Measurements from ENCODE around the gene AHI1. TPM values are rescaled to one million over a fixed set of nuclear protein-coding genes. Genes with fewer than 3 reads are reported as not detected.
"Not testable (repeated sequence)": the region's sequence is repeated elsewhere in the genome, so short reads cannot be mapped to it uniquely, and the experiment has no call there.

Gene AHI1
- total RNA-seq, 1 experiment from 2014 or later: 8.9 TPM

DNA sequence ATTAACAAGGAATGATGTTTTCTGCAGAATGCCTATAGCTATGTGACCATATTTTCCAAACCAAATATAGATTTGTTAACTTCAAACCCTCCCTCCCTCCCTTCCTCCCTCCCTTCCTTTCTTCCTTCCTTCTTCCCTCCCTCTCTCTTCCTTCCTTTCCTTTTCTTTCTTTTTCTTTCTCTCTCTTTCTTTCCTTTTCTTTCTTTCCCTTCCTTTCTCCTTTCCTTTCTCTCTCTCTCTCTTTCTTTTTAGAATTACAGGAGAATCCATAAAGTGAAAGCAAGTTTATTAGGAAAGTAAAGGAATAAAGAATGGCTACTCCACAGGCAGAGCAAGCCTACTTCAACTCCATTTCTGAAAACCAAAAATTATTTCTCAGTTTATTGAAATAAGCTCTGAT is 153.0 kb downstream of the AHI1 start:
- Histone ChIP-seq H3K9ac (ENCODE audit: low read length) (no peak overlapping the region), H3F3A (ENCODE audit: low read length, unreplicated experiment) (no peaks in the 10 kb centered on the region), H3K27ac (ENCODE audit: low read length) (no peak overlapping the region), H3K4me1 (ENCODE audit: insufficient read depth, low read length) (no peaks in the 10 kb centered on the region), H4K20me1 (ENCODE audit: low read length) (no peaks in the 10 kb centered on the region), H3K9me3 (ENCODE audit: low read length) (no peaks in the 10 kb centered on the region), H3K27me3 (ENCODE audit: low read length) (no peaks in the 10 kb centered on the region), H3K4me3 (ENCODE audit: low read length) (no peak overlapping the region), H3K79me2 (ENCODE audit: low read length) (no peaks in the 10 kb centered on the region), H3K9me2 (replicated peaks; ENCODE audit: low read length) (no peaks in the 10 kb centered on the region), H3K36me3 (ENCODE audit: low read depth, low read length) (no peaks in the 10 kb centered on the region), H2AFZ (ENCODE audit: low read length) (no peak overlapping the region), H3K4me2 (ENCODE audit: low read length) (no peak overlapping the region)
- ATAC-seq (no peak), DNase-seq (no peak)
- CTCF ChIA-PET: no interaction called here
- TF ChIP-seq EZH2phosphoT487 (IDR thresholded peaks at IDR 0.05; ENCODE audit: borderline replicate concordance, low read length): no peak
- TF ChIP-seq, protein P1, sequence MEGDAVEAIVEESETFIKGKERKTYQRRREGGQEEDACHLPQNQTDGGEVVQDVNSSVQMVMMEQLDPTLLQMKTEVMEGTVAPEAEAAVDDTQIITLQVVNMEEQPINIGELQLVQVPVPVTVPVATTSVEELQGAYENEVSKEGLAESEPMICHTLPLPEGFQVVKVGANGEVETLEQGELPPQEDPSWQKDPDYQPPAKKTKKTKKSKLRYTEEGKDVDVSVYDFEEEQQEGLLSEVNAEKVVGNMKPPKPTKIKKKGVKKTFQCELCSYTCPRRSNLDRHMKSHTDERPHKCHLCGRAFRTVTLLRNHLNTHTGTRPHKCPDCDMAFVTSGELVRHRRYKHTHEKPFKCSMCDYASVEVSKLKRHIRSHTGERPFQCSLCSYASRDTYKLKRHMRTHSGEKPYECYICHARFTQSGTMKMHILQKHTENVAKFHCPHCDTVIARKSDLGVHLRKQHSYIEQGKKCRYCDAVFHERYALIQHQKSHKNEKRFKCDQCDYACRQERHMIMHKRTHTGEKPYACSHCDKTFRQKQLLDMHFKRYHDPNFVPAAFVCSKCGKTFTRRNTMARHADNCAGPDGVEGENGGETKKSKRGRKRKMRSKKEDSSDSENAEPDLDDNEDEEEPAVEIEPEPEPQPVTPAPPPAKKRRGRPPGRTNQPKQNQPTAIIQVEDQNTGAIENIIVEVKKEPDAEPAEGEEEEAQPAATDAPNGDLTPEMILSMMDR (conservative IDR thresholded peaks at IDR 0.05; ENCODE audit: low read depth, low read length): no peak
- no TSS peak for BruUV-seq (replicated peaks)
- POLR2A ChIA-PET (ENCODE audit: unreplicated experiment): no interaction called here
- intact Hi-C loops (cut with micrococcal nuclease): no loop called here

DNA sequence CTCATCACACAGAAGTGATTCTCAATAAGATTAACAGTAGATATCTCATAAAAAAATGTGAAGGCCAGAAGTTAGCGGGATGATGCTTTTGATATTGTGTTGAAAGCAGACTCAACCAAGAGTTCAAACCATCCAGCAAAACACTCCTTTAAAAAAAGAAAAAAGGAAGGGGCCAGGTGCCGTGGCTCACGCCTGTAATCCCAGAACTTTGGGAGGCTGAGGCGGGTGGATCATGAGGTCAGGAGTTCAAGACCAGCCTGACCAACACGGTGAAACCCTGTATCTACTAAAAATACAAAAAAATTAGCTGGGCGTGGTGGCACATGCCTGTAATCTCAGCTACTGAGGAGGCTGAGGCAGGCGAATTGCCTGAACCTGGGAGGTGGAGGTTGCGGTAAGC is 157.6 kb downstream of the AHI1 start:
- intact Hi-C loops (cut with micrococcal nuclease); H3K27ac ChIP-seq (ENCODE audit: low read length); DNase-seq; H3K9me2 ChIP-seq (replicated peaks; ENCODE audit: low read length); H2AFZ ChIP-seq (ENCODE audit: low read length); H3K4me2 ChIP-seq (ENCODE audit: low read length); H3K9me3 ChIP-seq (ENCODE audit: low read length); BruUV-seq (replicated peaks); H3K79me2 ChIP-seq (ENCODE audit: low read length); H3F3A ChIP-seq (ENCODE audit: low read length, unreplicated experiment); H3K27me3 ChIP-seq (ENCODE audit: low read length); CTCF ChIA-PET; H3K36me3 ChIP-seq (ENCODE audit: low read depth, low read length); H3K9ac ChIP-seq (ENCODE audit: low read length); H4K20me1 ChIP-seq (ENCODE audit: low read length); H3K4me3 ChIP-seq (ENCODE audit: low read length); ATAC-seq; H3K4me1 ChIP-seq (ENCODE audit: insufficient read depth, low read length); POLR2A ChIA-PET (ENCODE audit: unreplicated experiment): not testable (repeated sequence)

DNA sequence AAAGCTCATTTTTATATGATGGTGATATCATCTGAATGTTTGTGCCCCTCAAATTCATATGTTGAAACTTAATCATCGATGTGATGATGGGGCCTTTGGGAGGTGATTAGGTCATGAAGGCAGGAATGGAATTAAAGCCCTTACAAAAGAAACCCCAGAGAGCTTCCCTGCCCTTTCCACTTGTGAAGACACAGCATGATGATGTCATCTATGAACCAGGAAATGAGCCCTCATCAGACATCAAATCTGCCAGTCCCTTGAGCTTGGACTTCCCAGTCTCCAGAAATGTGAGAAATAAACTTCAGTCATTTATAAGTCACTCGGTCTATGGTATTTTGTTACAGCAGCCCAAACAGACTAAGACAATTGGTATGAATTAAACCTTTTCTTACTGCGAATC is 163.4 kb downstream of the AHI1 start:
- H3K4me1 ChIP-seq (ENCODE audit: insufficient read depth, low read length): no peaks in the 10 kb centered on the region
- no peak overlapping the region for H3K27ac ChIP-seq (ENCODE audit: low read length)
- no TSS peak for BruUV-seq (replicated peaks)
- H2AFZ ChIP-seq (ENCODE audit: low read length): no peak overlapping the region
- ATAC-seq (no peak), DNase-seq (no peak)
- H3F3A ChIP-seq (ENCODE audit: low read length, unreplicated experiment): no peaks in the 10 kb centered on the region
- H3K79me2 ChIP-seq (ENCODE audit: low read length): no peaks in the 10 kb centered on the region
- TF ChIP-seq, protein P1 (conservative IDR thresholded peaks at IDR 0.05; ENCODE audit: low read depth, low read length): no peak
- no peak for TF ChIP-seq EZH2phosphoT487 (IDR thresholded peaks at IDR 0.05; ENCODE audit: borderline replicate concordance, low read length)
- no peak for TF ChIP-seq EZH2 (IDR thresholded peaks at IDR 0.05; ENCODE audit: low read length, unreplicated experiment)
- intact Hi-C loops (cut with micrococcal nuclease): no loop called here
- ChIA-PET CTCF (no interaction called here), POLR2A (ENCODE audit: unreplicated experiment) (no interaction called here)
- H3K4me3 ChIP-seq (ENCODE audit: low read length): no peak overlapping the region
- no peaks in the 10 kb centered on the region for H3K27me3 ChIP-seq (ENCODE audit: low read length)
- H3K9me3 ChIP-seq (ENCODE audit: low read length): no peaks in the 10 kb centered on the region
- no peak overlapping the region for H3K4me2 ChIP-seq (ENCODE audit: low read length)
- H3K9me2 ChIP-seq (replicated peaks; ENCODE audit: low read length): no peaks in the 10 kb centered on the region
- H4K20me1 ChIP-seq (ENCODE audit: low read length): no peaks in the 10 kb centered on the region
- no peaks in the 10 kb centered on the region for H3K36me3 ChIP-seq (ENCODE audit: low read depth, low read length)
- H3K9ac ChIP-seq (ENCODE audit: low read length): no peak overlapping the region

All from PC-3 (cell line).